GM21528 (cell line): ENCODE results near the gene EIF4G3.
"Not testable (repeated sequence)": the region's sequence is repeated elsewhere in the genome, so short reads cannot be mapped to it uniquely, and the experiment has no call there.

Experiments used
- ATAC-seq: cut with Tn5 transposase; IDR thresholded peaks from one replicate; pipeline ENCODE4 v1.9.1; 2021; ENCODE audit warnings: mild to moderate bottlenecking, moderate library complexity; ENCODE audit not compliant: unreplicated experiment, low FRiP score

Gene EIF4G3

DNA sequence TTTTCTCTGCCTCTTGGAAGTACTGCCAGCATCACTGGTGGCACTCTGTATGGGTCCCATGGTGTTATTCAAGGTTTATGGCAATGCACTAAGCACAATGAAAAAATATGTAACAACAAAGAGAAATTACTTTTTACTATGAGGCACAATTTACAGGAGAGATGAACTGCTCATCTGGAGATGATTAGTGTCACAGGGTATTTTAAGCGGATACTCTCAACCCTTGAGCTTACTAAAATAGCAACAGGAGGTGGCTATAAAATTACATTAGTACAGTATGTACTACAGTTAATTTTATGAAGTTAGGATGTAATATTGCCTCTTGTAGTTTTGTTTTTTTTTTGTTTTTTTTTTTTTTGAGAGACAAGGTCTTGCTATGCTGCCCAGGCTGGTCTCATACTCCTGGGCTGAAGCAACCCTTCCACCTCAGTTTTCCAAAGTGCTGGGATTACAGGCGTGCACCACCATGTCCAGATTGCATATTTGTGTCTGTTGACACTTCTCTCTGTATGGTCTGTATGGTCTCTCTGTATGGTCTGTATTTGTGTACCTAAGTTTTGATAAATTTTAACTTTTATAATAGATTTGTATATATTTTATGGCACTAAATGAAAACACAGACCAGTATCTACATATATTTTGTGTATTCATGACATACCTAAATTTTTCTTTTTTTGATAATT lies 214.0 kb downstream of the EIF4G3 start:
- ATAC-seq: no peak

DNA sequence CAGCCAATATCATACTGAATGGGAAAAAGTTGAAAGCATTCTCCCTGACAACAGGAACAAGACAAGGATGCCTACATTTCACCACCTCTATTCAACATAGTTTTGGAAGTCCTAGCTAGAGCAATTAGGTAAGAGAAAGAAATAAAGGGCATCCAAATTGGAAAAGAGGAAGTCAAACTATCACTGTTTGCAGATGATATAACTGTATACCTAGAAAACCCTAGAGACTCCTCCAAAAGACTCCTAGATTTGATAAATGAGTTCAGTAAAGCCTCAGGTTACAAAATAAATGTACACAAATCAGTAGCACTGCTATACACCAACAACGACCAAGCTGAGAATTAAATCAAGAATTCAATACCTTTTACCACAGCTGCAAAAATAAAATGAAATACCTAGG lies 218.3 kb downstream of the EIF4G3 start:
- ATAC-seq: no peak

DNA sequence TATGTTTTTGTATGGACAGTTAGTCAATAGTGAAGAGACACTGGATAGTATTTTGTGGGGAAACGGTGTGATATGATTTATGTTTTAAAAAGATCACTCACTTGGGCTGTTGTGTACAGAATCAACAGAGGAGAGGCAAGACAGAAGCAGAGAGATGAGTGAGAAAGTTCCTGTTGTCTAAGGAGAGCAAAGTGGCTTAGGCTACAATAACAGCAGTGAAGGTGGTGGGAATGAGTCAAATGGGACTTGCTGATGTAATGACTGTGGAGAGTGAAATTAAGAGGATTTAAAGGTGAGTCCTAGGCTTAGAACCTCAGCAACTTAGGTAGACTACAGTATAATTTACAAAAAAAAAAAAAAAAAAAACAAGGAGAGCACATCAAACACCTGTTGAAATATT lies 220.4 kb downstream of the EIF4G3 start:
- no peak for ATAC-seq

DNA sequence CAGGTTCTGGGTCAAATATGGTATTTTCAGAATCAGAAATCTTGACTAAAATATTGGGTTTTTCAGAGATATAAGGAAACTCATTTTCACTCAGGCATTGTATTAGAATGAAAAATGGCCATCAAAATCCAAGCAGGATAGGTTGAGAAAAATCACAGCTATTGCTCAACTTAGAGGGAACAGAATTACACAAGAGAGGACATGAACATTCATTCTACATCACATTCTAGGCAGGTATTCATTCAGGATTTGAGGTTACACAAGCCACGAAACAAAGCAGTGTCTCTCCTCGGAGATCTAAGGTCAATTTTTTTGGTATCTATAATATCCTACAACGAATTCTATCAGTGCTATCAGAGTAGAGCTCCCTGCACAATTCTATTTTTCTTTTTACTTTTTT lies 226.0 kb downstream of the EIF4G3 start:
- no peak for ATAC-seq

DNA sequence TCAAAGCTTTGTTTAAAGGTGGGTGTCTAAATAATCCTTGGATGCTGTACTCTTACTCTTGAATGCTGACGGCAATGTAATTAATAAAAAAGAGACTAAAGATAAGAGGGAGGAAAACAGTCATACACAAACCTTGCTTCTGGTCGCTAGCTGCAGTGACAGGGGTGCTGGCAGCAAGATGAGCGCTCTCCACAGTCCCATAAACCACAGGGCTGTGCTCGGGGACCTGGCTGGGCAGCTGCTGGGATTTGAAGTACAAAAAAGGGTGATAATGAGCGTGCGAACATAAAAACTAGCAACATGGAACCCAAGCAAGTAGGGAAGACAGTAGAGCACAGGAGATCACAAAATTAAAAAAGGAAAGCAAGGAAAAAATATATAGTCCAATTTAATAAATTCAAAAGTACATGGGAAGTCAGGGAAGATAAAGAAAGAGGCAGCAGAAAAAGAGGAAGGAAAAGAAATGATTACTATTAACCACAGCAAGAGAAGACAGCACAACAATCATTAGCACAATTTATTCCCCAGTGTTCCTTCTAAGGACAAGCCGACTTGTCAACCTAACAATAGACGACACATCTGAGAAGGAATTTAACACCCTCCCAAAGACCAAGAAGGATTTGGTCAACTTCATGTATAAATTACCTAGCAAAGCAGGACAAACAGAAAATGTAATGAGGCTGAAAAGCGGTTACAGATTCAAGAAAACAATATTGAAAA lies 226.7 kb downstream of the EIF4G3 start:
- ATAC-seq: no peak

DNA sequence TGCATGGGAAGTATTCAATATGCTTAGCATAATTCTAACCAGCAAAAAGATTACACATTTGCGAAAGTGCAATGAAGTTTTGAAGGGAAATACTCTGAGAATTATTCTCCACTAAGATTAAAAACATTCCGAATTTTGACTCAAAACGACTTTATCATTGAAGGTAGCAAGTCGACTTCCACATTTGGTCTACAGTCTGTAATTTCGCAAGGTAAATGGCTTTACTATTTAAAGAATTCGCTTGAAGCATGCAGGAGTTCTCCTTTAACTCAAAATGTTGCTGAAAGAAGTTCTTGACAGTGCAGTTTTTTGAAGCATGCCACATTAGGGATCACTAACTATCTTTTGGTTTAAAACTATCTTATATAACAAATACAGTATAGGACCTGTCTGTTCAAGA lies 228.6 kb downstream of the EIF4G3 start:
- ATAC-seq: no peak

DNA sequence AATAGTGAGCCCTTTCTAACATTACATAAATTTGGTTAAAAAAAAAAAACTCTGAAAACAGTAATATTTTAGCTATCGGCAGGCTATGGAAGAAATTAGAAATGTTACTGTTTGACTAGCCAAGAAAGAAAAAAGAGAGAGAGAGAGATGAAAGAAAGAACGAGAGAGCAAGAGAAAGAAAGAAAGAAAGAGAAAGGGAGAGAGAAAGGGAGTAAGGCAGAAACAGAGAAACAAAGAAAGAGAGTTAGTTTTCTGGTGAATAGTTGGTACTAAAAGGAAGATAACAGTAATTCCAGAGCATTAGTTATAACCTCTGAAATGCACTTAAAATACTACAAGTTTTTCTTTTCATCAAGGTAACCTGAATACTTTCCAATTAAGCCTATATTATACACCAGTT lies 229.3 kb downstream of the EIF4G3 start:
- no peak for ATAC-seq

DNA sequence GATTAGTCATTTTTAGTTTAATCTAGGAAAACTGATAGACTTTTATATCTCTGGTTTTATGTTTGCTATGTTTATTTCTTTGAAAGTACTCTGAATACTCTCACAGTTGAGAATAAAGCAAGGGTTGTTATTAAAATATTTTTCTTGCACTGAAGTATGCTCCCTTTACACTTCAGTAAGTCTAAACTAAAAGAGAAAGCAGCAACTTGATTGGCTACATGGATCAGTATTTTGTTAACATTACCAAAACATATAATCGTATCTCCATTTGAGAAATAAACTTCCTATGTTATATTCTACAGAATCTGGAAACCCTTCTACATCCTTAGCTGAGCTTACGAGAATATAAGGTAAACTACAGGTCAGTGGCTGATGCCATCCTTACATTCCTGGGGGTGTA lies 240.1 kb downstream of the EIF4G3 start:
- ATAC-seq: no peak

DNA sequence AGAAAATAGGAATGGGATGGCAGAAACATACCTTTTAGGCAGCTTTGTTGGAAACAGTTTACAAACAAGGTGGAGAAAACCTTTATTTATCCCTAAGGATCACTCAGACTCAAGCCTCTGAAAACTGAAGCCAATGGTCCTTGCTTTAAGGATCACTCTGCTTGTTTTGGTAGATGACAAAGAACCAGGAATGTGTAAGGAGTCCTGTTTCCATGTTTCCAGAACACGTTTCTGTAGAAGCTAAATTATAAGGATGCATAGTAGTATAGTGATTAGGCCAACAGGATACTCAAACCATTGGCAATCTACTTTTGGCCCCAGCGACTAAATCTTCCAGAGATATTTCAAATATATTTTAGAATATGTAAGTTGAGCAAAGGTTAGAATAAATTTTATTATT lies 240.5 kb downstream of the EIF4G3 start:
- ATAC-seq: no peak

DNA sequence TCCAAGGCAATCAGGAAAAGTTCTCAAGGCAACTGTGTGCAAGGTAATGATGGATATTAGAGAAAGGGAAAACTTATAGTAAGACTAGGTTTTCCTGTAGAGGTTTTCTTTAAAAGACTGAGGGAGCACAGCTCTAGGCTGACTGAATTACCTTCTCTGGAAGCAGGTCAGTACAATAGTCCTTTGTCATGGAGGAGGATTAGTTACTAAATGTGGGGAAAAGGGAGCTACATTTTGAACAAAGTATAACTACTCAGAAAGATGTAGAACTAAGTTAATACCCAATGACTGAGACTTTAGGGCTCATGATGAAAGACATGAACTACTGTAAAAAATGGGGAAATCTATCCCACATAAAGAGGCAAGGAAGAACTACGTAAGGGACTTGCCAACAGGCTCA lies 241.0 kb downstream of the EIF4G3 start:
- no peak for ATAC-seq

DNA sequence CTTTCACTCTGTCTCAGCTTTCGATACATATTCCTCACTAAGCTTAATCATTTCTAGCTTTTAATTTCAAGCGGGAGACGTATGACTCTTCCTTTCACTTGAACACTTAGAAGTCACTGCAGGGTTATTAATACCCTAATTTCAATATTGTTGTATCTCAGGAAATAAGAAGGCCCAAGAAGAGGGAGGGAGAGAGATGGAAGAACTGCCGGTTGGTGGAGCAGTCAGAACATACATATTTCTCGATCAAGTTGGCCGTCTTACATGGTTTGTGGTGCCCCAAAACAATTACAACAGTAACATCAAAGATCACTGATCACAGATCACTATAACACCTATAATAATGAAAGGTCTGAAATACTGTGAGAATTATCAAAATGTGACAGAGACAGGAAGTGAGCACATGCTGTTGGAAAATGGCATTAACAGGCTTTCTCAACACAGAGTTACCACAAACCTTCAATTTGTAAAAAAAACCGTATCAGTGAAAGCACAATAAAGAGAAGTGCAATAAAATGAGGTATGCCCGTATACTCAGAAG lies 244.2 kb downstream of the EIF4G3 start:
- ATAC-seq: no peak

DNA sequence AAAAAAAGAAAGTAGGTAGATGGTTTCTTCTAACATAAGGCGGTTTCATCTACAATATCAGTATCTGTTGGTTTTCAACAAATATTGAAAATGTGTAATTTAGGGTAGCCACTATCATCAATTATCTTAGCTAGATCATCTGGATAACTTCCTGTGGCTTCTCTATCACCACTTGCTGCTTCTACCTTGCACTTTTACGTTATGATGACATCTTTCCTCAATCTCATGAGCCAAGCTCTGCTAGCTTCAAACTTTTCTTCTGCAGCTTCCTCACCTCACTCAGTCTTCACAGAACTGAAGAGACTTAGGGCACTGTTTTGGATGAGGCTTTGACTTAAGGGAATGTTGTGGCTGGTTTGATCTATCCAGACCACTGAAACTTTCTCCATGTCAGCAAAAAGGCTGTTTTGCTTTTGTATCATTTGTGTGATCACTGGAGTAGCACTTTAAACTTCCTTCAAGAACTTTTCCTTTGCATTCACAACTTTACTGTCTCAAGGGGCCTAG lies 244.7 kb downstream of the EIF4G3 start:
- ATAC-seq: no peak

DNA sequence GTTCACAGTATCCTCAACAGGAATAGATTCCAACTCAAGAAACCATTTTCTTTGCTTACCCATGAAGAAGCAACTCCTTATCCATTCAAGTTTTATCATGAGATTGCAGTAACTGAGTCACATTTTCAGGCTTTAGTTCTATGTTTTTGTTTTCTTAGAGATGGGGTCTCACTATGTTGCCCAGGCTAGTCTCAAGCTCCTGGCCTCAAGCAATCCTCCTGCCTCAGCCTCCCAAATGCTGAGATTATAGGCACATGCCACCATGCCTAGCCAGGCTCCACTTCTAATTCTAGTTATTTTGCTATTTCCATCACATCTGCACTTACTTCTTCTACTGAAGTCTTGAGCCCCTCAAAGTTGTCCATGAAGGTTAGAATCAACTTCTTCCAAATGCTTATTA lies 246.3 kb downstream of the EIF4G3 start:
- ATAC-seq: no peak

DNA sequence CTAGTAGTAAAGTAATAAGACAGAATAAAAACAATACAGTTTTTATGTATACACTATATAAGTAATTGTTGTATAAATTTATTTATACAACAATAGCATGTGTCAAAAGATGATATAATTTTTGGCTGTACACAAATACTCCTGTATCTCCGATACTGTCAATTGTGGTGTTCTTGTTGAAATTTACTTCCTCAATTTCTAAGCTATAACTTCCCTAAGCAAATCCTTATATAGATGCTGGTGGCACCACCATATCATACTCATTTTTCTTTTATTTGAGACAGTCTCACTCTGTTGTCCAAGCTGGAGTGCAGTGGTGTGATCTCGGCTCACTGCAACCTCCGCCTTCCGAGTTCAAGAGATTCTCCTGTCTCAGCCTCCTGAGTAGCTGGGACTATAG lies 248.6 kb downstream of the EIF4G3 start:
- no peak for ATAC-seq

DNA sequence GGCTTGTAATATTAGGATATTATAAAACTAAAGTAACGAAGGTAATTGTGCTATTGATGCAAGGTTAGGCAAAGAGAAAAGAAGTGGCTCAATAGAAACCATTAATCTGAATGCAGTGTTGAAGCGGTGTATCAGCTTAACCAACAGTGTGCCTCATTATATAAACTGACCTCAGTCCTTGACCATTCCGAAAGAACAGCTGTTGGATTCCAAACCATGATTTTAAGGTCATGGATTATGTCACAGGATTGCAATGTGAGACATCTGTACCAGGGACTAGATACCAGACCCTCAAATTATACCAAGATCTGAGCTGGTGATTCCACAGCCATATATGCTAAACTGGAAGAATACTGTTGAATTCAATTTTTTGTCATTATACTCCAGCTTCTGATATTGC lies 255.4 kb downstream of the EIF4G3 start:
- ATAC-seq: no peak

DNA sequence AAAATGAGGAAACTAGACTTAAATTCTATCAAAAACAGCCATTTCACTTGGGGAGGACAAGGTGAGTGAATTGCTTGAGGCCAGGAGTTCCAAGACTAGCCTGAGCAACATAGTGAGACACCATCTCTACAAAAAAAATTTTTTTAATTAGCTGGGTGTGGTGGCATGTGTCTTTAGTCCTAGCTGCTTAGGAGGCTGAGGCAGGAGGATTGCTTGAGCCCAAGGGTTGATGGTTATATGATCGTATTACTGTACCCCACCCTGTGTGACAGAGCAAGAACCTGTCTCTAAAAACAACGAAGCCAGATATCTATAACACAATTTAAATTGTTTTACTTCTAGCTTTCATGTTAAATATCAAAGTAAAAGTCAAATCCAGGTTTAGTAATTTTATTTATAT lies 263.5 kb downstream of the EIF4G3 start:
- no peak for ATAC-seq

DNA sequence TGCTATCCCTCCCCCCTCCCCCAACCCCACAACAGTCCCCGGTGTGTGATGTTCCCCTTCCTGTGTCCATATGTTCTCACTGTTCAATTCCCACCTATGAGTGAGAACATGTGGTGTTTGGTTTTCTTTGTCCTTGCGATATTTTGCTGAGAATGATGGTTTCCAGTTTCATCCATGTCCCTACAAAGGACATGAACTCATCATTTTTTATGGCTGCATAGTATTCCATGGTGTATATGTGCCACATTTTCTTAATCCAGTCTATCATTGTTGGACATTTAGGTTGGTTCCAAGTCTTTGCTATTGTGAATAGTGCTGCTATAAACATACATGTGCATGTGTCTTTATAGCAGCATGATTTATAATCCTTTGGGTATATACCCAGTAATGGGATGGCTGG lies 269.2 kb downstream of the EIF4G3 start:
- not testable (repeated sequence) for ATAC-seq

DNA sequence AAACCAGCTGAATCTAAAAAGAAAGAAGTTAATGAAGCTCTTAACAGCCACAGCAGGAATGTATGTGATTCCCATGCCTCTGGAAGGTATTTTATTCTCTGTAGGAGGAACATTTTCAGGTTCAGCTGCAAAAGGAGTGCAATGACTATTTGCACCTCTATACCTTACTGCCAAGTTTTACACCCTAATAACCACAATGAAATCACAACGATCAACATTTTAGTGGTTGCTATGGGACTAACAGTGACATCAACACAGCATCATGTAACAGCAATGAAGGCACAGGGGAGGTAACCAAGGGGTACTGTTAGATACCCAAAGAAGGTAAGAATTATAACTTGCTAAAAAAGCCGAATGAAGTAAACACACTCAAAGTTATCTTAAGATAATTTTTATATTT lies 273.3 kb downstream of the EIF4G3 start:
- ATAC-seq: no peak

DNA sequence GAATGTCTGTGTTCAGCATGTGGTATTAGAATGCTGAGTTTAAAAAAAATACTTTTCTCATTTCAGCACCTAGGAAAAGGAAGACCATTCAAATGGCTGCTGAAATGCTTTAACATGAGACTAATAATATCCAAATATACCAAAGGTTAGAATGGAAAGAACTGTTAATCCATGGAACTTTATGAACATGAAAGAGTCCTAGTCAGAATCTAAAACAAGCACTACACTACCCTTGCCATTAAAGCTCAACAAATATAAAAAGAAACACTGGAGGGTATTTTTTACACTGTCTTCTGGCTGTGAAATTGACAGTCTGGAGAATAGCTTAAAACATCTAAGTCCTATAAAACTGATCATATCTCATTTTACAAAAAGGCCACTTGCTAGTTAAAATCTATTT lies 276.6 kb downstream of the EIF4G3 start:
- ATAC-seq: no peak

DNA sequence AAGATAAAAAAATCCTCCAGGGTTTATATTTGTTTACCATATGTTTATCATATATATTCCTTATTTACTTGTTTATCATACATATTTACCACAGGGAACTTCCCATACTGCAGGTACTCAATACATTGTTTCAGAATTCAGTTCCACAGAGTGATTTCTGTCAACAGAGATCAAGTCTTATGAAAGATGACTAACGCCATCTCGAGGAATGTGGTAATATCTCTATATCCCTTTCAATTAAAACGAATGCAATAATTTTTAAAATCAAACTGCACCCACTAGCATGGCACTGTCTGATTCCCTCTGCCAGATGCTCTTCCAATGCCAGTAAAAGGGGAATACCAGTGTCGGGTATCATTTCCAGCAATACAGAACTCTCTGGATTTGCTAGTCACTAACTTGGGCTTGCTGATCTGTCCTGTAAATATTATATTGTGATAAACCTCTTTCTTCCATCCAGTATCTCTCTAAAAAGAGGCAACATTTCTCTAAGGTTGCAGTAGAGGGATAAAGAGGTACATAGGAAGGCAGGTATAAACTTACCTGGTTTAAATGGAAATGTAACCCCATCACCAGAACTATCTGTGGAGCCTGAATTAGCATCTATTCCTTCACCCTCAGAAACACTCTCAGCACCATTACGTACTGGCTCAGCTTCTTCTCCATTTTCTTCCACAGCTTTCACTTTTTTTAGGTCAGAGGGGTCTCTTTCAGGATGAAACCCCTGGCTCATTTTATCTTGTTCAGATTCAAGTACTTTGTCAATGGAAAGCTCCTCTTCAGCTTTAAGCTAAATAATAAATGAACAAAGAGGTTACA lies 277.3 kb downstream of the EIF4G3 start:
- ATAC-seq: no peak

DNA sequence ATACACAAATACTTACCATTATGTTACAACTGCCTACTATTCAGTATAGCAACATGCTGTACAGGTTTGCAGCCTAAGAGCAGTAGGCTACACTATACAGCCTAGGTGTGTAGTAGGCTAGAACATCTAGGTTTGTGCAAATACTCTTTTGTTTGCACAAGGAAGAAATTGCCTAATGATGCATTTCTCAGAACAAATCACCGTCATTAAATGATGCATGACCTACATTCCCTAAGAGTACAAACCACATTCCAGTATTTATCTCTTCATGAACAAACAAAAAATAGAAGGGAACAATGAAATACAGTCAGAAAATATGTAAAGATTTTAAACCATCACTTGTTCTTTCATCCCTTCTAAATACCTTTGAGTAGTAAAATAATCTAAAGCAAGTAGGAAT lies 279.9 kb downstream of the EIF4G3 start:
- ATAC-seq: no peak
